Measurements from ENCODE around the gene GRID2. TPM values are rescaled to one million over a fixed set of nuclear protein-coding genes. Genes with fewer than 3 reads are reported as not detected.

GRID2 gene
- polyA plus RNA-seq, 1 experiment, result not detected

- Histone ChIP-seq H3K9me3 (ENCODE audit: control insufficient read depth, insufficient read depth, low read length) (no peaks in the 10 kb centered on the region), H3K27me3 (ENCODE audit: control insufficient read depth, insufficient read depth, low read length) (no peaks in the 10 kb centered on the region), H3K4me3 (ENCODE audit: low read depth, low read length) (no peak overlapping the region), H3K27ac (ENCODE audit: low read depth, low read length) (no peak overlapping the region)
- no peak for TF ChIP-seq CTCF (IDR thresholded peaks at IDR 0.05; ENCODE audit: low read depth, low read length)
- ChIA-PET POLR2A (no interaction called here), CTCF (no interaction called here)
- DNase-seq (ENCODE audit: low read depth, low spot score), result no peak
Observed at GRCh38 chr4:93066749-93067148, 763.0 kb downstream of the GRID2 start.

DNA sequence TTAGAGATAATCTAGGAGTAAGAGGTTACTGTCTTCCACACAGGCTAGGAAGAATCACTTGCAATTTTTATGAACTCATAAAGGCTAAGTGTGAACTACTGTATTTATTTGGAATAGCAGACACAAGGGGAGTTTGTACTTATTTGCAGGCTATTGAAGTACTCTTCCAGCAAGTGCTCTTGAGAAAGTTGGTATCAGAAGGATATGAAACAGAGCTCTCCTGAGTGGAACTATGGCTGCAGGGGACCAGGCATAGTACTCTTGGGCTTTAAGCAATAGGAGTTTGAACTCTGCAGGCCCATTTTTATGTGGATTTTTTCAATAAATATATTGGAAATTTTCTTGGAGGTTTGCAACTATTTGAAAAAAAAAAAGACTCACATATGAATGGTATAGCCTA is 768.5 kb downstream of the GRID2 start:
- no peak for DNase-seq (ENCODE audit: low read depth, low spot score)
- Histone ChIP-seq H3K4me3 (ENCODE audit: low read depth, low read length) (no peak overlapping the region), H3K9me3 (ENCODE audit: control insufficient read depth, insufficient read depth, low read length) (no peaks in the 10 kb centered on the region), H3K27ac (ENCODE audit: low read depth, low read length) (no peak overlapping the region), H3K27me3 (ENCODE audit: control insufficient read depth, insufficient read depth, low read length) (no peaks in the 10 kb centered on the region)
- ChIA-PET POLR2A (no interaction called here), CTCF (no interaction called here)
- TF ChIP-seq CTCF (IDR thresholded peaks at IDR 0.05; ENCODE audit: low read depth, low read length), result no peak

GRCh38 chr4:93080316-93080715 is 776.5 kb downstream of the GRID2 start:
- H3K4me3 ChIP-seq (ENCODE audit: low read depth, low read length), result no peak overlapping the region
- H3K27ac ChIP-seq (ENCODE audit: low read depth, low read length), result no peak overlapping the region
- CTCF ChIA-PET, result no interaction called here
- POLR2A ChIA-PET, result no interaction called here
- no peak for DNase-seq (ENCODE audit: low read depth, low spot score)
- no peaks in the 10 kb centered on the region for H3K27me3 ChIP-seq (ENCODE audit: control insufficient read depth, insufficient read depth, low read length)
- TF ChIP-seq CTCF (IDR thresholded peaks at IDR 0.05; ENCODE audit: low read depth, low read length), result no peak
- H3K9me3 ChIP-seq (ENCODE audit: control insufficient read depth, insufficient read depth, low read length), result no peaks in the 10 kb centered on the region

DNA sequence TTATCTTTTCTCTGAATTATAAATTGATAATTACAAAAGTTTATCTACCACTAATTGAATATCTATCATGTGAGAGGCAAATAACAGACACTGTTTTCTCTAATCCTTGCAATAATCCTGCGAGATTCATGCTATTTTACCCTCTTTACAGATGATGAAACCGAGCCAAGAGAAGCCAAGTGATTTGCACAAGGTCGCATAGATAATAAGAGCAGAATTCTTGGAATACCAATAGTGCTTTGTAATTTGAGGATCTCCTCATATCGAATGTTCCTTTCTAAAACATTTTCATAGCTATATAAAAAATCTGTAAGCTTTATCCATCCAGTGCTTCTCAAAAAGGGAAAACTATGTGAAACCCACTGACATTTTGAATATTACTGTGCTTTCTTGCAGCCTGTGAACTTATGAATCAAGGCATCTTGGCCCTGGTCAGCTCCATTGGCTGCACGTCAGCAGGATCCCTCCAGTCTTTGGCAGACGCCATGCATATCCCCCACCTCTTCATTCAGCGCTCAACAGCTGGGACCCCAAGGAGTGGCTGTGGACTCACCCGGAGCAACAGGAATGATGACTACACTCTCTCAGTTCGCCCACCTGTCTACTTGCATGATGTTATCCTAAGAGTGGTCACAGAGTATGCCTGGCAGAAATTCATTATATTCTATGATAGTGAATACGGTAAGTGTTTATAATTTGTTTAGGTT is 781.0 kb downstream of the GRID2 start:
- no peak for DNase-seq (ENCODE audit: low read depth, low spot score)
- H3K27me3 ChIP-seq (ENCODE audit: control insufficient read depth, insufficient read depth, low read length), result no peaks in the 10 kb centered on the region
- H3K9me3 ChIP-seq (ENCODE audit: control insufficient read depth, insufficient read depth, low read length), result no peaks in the 10 kb centered on the region
- H3K4me3 ChIP-seq (ENCODE audit: low read depth, low read length), result no peak overlapping the region
- POLR2A ChIA-PET, result no interaction called here
- no peak for TF ChIP-seq CTCF (IDR thresholded peaks at IDR 0.05; ENCODE audit: low read depth, low read length)
- no peak overlapping the region for H3K27ac ChIP-seq (ENCODE audit: low read depth, low read length)
- CTCF ChIA-PET, result no interaction called here

GRCh38 chr4:93086356-93086755 is 782.6 kb downstream of the GRID2 start:
- CTCF ChIA-PET, result no interaction called here
- no peak for DNase-seq (ENCODE audit: low read depth, low spot score)
- Histone ChIP-seq H3K9me3 (ENCODE audit: control insufficient read depth, insufficient read depth, low read length) (no peaks in the 10 kb centered on the region), H3K27me3 (ENCODE audit: control insufficient read depth, insufficient read depth, low read length) (no peaks in the 10 kb centered on the region), H3K4me3 (ENCODE audit: low read depth, low read length) (no peak overlapping the region), H3K27ac (ENCODE audit: low read depth, low read length) (no peak overlapping the region)
- POLR2A ChIA-PET, result no interaction called here
- no peak for TF ChIP-seq CTCF (IDR thresholded peaks at IDR 0.05; ENCODE audit: low read depth, low read length)

Data from AG04450 (cell line).